GM12891 (cell line): ENCODE measurements around the gene GALNT6.

Source experiments
- POLR2A ChIP-seq: IDR thresholded peaks from 2 replicates; pipeline ENCODE4 v1.6.1; 2011; ENCODE audit warnings: low read depth, low read length, control low read depth
- POLR2AphosphoS5 ChIP-seq: IDR thresholded peaks from 2 replicates; pipeline ENCODE4 v1.6.1; 2011; ENCODE audit warnings: low read depth, low read length, control low read depth
- TAF1 ChIP-seq: IDR thresholded peaks from 2 replicates; pipeline ENCODE4 v1.6.1; 2011; ENCODE audit warnings: low read depth, low read length, control low read depth

DNA sequence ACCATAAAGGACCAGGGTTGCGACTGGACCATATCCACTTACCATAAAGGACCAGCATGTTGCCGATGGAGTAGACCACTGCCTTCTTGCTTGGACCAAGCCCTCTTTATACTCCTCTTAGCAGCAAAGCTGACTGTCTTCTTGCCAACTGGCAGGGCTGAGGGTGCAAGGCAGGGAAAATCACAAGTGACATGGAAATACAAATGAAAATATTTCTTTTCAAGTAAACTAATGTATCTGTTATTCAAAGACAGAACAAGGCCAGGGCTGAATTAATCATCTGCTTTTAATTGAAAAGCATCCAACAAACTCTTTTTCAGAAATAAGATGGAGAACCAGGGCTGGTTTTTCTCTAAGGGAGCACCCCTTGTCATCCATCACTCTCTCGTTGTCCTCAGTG lies 44.6 kb downstream of the GALNT6 start, which contains the start of gene CELA1:
- no peak for TF ChIP-seq POLR2A
- TF ChIP-seq POLR2AphosphoS5, result no peak
- no peak for TF ChIP-seq TAF1
